GM12864 (cell line): ENCODE results near the gene AFF3.

ENCODE experiments used
- DNase-seq: peaks from one replicate; pipeline ENCODE4 v3.0.0-alpha.2; 2011; ENCODE audit warnings: low read depth
- H3K4me3 ChIP-seq: 2 replicates; pipeline ENCODE4 v1.5.1; 2011; ENCODE audit warnings: mild to moderate bottlenecking, low read depth, low read length, control low read depth
- TF ChIP-seq, protein P1 (sequence below): IDR thresholded peaks from 2 replicates; pipeline ENCODE4 v1.5.1; 2011; ENCODE audit warnings: low read depth, mild to moderate bottlenecking, moderate library complexity, low read length, control low read depth, inconsistent platforms; ENCODE audit errors: missing control alignments

AFF3 gene

GRCh38 chr2:100006516-100006915 is 135.9 kb downstream of the AFF3 start:
- DNase-seq = no peak
- TF ChIP-seq, protein P1, sequence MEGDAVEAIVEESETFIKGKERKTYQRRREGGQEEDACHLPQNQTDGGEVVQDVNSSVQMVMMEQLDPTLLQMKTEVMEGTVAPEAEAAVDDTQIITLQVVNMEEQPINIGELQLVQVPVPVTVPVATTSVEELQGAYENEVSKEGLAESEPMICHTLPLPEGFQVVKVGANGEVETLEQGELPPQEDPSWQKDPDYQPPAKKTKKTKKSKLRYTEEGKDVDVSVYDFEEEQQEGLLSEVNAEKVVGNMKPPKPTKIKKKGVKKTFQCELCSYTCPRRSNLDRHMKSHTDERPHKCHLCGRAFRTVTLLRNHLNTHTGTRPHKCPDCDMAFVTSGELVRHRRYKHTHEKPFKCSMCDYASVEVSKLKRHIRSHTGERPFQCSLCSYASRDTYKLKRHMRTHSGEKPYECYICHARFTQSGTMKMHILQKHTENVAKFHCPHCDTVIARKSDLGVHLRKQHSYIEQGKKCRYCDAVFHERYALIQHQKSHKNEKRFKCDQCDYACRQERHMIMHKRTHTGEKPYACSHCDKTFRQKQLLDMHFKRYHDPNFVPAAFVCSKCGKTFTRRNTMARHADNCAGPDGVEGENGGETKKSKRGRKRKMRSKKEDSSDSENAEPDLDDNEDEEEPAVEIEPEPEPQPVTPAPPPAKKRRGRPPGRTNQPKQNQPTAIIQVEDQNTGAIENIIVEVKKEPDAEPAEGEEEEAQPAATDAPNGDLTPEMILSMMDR = no peak
- no peak overlapping the region for H3K4me3 ChIP-seq

DNA sequence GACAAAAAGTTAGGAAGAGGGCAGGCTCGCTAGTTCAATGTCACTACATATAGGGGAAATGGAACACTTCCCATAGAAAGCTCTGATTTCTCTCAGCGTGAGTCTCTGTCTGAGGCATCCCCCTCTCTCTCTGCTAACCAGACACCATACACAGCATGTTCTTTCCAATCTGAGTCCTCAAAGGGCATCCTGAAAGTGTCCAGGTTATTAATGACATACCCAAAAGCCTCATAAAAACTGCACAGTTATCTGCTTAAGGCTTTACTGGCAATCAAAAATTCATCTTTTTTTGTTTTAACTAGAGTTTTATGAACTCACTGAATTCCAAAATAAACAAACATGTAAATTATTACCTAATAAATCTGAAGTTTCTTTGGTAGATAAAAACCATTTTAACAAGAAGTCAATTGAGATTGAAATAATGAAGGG is 137.4 kb downstream of the AFF3 start:
- H3K4me3 ChIP-seq = no peak overlapping the region
- TF ChIP-seq, protein P1 = no peak
- no peak for DNase-seq

- TF ChIP-seq, protein P1 = no peak
- no peak for DNase-seq
These were observed 138.0 kb downstream of the AFF3 start for GRCh38 chr2:100004348-100004884.

DNA sequence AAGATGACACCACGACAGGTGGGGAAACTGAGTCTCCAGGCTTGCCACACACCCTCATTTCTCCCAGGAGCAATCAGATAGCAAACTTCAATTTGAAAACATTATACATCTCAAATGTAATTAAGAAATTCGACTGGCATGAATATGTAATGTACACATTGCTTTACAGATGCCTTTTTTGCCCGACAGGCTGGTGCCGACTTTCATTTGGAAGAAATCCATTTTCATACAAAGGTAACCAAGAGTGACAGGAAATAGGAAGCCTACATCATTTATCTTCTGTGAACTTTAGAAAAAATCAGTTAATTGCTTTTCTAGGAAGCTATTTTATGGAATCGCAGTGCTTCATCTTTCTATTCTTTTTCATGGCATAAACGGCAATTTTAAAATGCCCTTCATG is 140.3 kb downstream of the AFF3 start:
- DNase-seq = no peak
- H3K4me3 ChIP-seq = no peak overlapping the region
- TF ChIP-seq, protein P1 = no peak

More at GRCh38 chr2:100004348-100004884, 138.0 kb downstream of the AFF3 start:
- no peak overlapping the region for H3K4me3 ChIP-seq

- H3K4me3 ChIP-seq = no peak overlapping the region
- DNase-seq = no peak
- TF ChIP-seq, protein P1 = no peak
These were observed 141.3 kb downstream of the AFF3 start for GRCh38 chr2:100000915-100001707.

- DNase-seq = no peak
- H3K4me3 ChIP-seq = no peak overlapping the region
- TF ChIP-seq, protein P1 = no peak
These were observed 143.6 kb downstream of the AFF3 start for GRCh38 chr2:99998651-99999320.
